ENCODE measurements around the gene CDK5RAP2. TPM values are rescaled to one million over a fixed set of nuclear protein-coding genes. Genes with fewer than 3 reads are reported as not detected.

CDK5RAP2 gene
- total and polyA plus RNA-seq, 2 experiments from 2014 or later, result 23.9 to 30.9 TPM

GRCh38 chr9:120392711-120393110 lies 187.3 kb downstream of the CDK5RAP2 start:
- WGBS (ENCODE audit: low lambda C conversion rate, missing lambda C conversion rate), result 99% methylated on average over 6 of the region's 8 CpGs
- Histone ChIP-seq H3K4me2 (no peak overlapping the region), H3K4me3 (no peak overlapping the region), H3K36me3 (replicated peaks; ENCODE audit: insufficient read depth, low read depth) (no peaks in the 10 kb centered on the region), H2AFZ (no peak overlapping the region), H4K20me1 (ENCODE audit: insufficient read depth, poor library complexity, severe bottlenecking) (no peaks in the 10 kb centered on the region), H3K27ac (no peak overlapping the region), H3K79me2 (no peaks in the 10 kb centered on the region), H3K9me2 (replicated peaks; ENCODE audit: insufficient read depth) (no peaks in the 10 kb centered on the region), H3K9me3 (ENCODE audit: low read depth) (no peaks in the 10 kb centered on the region), H3K27me3 (no peaks in the 10 kb centered on the region), H3K4me1 (ENCODE audit: insufficient read depth) (no peaks in the 10 kb centered on the region)
- no peak for DNase-seq (ENCODE audit: low spot score)
- TF ChIP-seq EZH2 (IDR thresholded peaks at IDR 0.05; ENCODE audit: borderline replicate concordance) (no peak), CTCF (IDR thresholded peaks at IDR 0.05; ENCODE audit: poor library complexity) (no peak), EZH2phosphoT487 (IDR thresholded peaks at IDR 0.05; ENCODE audit: low read depth, severe bottlenecking, unreplicated experiment) (no peak)

- Histone ChIP-seq H3K27me3 (no peaks in the 10 kb centered on the region), H2AFZ (no peak overlapping the region), H3K36me3 (replicated peaks; ENCODE audit: insufficient read depth, low read depth) (no peaks in the 10 kb centered on the region), H3K4me2 (no peak overlapping the region), H4K20me1 (ENCODE audit: insufficient read depth, poor library complexity, severe bottlenecking) (no peaks in the 10 kb centered on the region), H3K4me3 (no peak overlapping the region), H3K9me2 (replicated peaks; ENCODE audit: insufficient read depth) (no peaks in the 10 kb centered on the region), H3K9me3 (ENCODE audit: low read depth) (no peaks in the 10 kb centered on the region), H3K79me2 (no peaks in the 10 kb centered on the region), H3K27ac (no peak overlapping the region), H3K4me1 (ENCODE audit: insufficient read depth) (peaks cover 2% of the 10 kb centered on the region)
- TF ChIP-seq CTCF (IDR thresholded peaks at IDR 0.05; ENCODE audit: poor library complexity) (no peak), EZH2phosphoT487 (IDR thresholded peaks at IDR 0.05; ENCODE audit: low read depth, severe bottlenecking, unreplicated experiment) (no peak), EZH2 (IDR thresholded peaks at IDR 0.05; ENCODE audit: borderline replicate concordance) (no peak)
- WGBS (ENCODE audit: low lambda C conversion rate, missing lambda C conversion rate), result 94% methylated on average over 5 of the region's 5 CpGs
- DNase-seq (ENCODE audit: low spot score), result no peak
Measured at GRCh38 chr9:120392245-120392644, 187.7 kb downstream of the CDK5RAP2 start.

- no peak for DNase-seq (ENCODE audit: low spot score)
- H3K4me2 ChIP-seq, result no peak overlapping the region
- H3K9me2 ChIP-seq (replicated peaks; ENCODE audit: insufficient read depth), result no peaks in the 10 kb centered on the region
- no peaks in the 10 kb centered on the region for H3K9me3 ChIP-seq (ENCODE audit: low read depth)
- no peaks in the 10 kb centered on the region for H4K20me1 ChIP-seq (ENCODE audit: insufficient read depth, poor library complexity, severe bottlenecking)
- WGBS (ENCODE audit: low lambda C conversion rate, missing lambda C conversion rate), result 96% methylated on average over 5 of the region's 5 CpGs
- no peak overlapping the region for H3K4me3 ChIP-seq
- no peaks in the 10 kb centered on the region for H3K27me3 ChIP-seq
- peaks cover 8% of the 10 kb centered on the region for H3K4me1 ChIP-seq (ENCODE audit: insufficient read depth)
- H3K79me2 ChIP-seq, result no peaks in the 10 kb centered on the region
- TF ChIP-seq EZH2 (IDR thresholded peaks at IDR 0.05; ENCODE audit: borderline replicate concordance) (no peak), EZH2phosphoT487 (IDR thresholded peaks at IDR 0.05; ENCODE audit: low read depth, severe bottlenecking, unreplicated experiment) (no peak), CTCF (IDR thresholded peaks at IDR 0.05; ENCODE audit: poor library complexity) (no peak)
- H3K27ac ChIP-seq, result no peak overlapping the region
- no peaks in the 10 kb centered on the region for H3K36me3 ChIP-seq (replicated peaks; ENCODE audit: insufficient read depth, low read depth)
- H2AFZ ChIP-seq, result no peak overlapping the region
Measured at GRCh38 chr9:120391691-120392090, 188.3 kb downstream of the CDK5RAP2 start.
